ENCODE data around the gene HIC1.
"Not testable (repeated sequence)": the region's sequence is repeated elsewhere in the genome, so short reads cannot be mapped to it uniquely, and the experiment has no call there.

The HIC1 gene

GRCh38 chr17:2054512-2055291, at the start of gene HIC1:
HIC1 (plus strand) TSS chr17:2055103; CDS start chr17:2056691, 1,588 bp downstream.
- DNase-seq = no peak

- DNase-seq = no peak
These were observed 46.4 kb upstream of the HIC1 start for GRCh38 chr17:2008332-2009126.

DNA sequence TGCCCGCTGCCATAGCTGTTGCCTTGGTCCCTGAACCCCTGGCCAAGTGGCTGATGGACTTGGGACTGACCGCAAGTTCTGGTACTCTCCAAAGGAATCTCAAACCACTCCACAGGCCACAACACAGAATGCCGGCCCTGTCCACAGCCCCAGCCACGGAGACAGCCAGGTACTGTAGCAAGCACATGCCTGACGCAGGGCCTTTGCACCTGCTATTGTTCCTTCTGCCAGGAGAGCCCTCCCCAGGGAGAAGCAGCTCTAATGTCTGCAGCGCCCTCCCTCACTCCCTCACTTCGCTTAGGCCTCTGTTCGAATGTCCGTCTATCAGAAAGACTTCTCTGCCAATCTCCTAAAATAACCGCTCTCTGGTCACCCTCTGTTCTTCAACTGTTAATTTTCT, 45.2 kb upstream of the HIC1 start:
- no peak for DNase-seq

DNA sequence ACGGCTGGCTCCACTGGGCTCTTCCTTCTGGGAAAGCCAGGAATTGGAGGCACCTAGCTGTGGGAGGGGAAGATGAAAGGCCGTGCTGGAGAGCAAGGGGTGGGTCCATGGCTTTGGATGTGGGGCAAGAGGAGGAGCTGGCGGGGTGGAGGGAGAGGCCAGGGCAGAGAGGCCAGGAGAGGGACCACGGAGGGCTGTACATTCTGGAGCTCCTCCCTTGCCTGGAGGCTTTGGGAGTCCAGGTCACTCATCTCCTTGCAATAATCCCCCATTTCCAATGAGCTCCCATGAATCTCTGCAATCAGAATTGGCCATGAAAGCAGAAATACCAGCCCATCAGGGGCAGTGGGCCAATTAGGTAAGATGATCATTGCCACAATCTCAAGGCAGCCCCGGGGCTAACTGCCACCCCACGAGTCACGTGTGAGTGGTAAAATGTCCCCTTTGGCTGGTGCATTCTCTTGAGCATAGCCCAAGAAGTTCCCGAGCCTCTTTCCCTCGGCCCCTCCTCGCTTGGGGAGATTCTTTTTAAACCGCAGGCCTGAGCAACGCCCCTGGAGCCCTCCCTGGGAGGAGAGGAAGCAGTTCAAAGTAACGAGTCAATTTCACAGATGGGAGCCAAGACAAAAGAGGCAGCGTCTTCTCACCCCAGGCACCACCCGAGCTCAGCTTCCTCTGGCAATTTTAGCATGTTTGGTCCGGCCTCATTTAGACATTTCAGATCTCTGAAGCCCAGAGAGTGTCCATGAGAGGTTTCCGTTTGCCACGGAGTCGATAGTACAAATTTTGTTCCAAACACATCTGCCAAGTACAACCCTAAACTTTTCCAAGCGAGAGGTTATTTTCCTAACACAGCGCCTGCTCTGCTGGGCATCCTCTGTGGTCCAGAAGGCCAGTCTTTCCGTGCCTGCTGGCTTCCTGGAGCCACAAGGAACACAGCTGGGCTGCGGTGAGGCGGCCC, 43.2 kb upstream of the HIC1 start:
- DNase-seq = no peak

GRCh38 chr17:2012499-2012898, 42.4 kb upstream of the HIC1 start:
- no peak for DNase-seq

DNA sequence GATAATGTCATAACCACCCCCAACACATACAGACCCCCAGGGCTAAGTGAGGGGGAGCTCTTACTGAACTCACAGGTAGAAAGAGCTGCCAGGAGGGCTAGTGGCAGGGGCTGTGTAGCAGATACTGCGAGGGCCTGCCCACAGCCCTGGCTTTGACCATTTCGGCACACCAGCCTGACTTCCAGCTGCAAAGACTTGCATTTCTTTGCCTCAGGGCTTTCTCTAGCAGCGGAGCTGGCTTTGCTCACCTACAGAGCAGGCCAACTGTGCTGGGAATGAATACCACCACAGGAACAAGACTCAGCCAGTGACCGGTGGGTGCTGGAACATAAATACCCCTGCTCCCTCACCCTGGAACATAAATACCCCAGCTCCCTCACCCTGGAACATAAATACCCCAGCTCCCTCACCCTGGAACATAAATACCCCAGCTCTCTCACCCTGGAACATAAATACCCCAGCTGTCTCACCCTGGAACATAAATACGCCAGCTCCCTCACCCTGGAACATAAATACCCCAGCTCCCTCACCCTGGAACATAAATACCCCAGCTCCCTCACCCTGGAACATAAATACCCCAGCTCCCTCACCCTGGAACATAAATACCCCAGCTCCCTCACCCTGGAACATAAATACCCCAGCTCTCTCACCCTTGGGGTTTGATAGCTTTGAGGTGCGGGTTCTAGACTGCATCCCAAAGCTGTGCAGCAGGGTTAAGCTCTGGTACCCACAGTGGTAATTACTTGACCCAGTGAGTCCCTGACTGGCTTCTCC, 41.5 kb upstream of the HIC1 start:
- DNase-seq = not testable (repeated sequence)

- no peak for DNase-seq
These were observed 40.9 kb upstream of the HIC1 start for GRCh38 chr17:2013994-2014317.

DNA sequence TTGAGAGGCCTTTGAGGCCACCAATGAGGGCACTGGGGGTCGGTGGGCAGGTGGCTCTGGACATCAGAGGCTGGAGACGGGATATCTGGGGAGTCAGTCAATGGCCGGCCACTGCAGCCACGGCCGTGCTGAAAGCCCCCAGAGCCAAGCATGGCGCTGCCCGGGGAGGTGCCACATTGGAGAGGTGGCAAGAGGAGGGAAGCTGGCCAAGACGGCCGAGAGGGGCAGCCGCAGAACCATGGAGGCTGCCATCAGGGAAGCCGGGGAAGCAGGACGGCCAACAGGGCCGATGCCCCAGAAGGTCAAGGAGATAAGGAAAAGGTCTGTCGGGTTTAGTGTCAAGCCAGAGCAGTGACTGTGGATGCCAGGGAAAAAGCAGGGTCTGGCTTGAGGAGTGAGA, 39.6 kb upstream of the HIC1 start:
- DNase-seq = no peak

GRCh38 chr17:2016494-2016893, 38.4 kb upstream of the HIC1 start:
- DNase-seq = no peak

DNA sequence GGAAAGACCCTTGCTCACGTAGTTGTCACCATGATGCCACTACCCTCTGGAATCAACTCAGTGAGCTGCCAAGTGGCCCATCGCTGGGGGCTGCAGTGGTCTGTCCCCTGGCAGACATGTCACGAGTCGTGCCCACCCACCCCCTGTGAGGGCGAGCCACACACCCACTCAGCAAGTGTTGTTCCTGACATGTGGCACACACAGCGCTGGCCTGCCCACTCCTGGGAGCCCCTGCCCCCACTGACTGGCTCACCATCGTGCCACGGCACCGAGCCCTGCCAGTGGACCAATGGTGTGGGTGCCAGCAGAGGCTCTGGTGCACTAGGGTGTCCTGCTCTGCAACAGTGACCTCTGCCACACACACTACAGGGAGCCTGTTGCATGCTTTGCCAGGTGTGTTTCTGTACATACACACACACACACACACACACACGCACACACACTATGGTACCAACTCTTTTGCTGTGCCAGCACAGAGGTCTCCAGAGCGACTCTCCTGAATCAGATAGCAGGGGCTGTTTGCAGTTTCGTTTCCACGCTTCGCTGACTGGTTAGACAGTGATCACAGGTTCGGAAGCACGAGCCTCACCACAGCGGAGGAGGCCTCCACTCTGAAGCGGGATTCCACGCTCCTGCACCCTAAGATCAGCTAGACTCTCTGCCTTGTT, 37.5 kb upstream of the HIC1 start:
- DNase-seq = no peak

- no peak for DNase-seq
These were observed 36.0 kb upstream of the HIC1 start for GRCh38 chr17:2018716-2019510.

GRCh38 chr17:2019723-2020122, 35.2 kb upstream of the HIC1 start:
- DNase-seq = no peak

DNA sequence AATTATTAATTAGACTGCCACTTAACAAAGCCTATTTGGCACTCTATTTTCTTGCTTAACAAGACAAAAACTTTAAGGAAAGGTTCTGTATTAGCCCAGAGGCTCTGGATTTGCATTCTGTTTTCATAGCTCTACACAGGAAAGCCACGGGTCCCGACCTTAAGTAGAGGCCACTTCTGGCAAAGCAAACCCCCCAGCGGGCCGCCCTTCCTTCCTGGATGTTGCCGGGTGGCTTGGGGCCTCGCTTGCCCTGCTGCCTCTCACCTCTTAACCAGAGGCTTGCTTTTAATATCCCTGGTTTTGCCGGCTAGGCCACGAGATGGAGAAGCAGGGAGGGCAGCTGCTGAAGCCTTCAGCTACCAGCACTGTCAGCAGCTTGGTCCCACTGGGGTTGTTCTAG, 34.2 kb upstream of the HIC1 start:
- no peak for DNase-seq

DNA sequence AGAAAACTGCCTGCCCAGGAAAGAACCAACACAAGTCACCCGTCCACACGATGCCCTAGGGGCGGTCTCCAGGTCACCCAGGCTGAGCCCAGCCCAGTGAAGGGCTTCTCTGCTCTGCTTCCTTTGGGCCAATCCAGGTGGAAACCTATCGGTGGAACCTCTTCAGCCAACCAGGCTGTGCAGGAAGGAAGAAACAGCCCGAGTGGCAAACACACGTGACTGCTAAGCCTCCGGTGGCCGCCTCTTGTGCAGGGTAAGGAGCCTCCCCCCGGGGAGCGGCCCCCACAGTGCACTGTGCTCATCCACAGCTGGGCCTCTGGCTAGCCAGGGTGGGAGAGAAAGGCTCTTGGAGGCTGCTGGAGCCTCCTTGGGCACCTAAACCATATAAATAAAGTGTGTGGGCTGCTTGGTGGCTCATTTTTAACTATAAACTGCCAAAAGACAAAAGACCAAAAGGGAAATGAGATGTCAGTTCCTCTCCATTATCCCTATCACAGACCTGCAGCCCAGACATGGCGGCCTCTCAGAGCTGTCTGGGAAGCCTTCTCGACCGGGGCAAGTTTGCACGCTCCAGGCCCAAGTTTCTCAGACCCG, 32.2 kb upstream of the HIC1 start:
- no peak for DNase-seq

GRCh38 chr17:2023256-2023655, 31.6 kb upstream of the HIC1 start:
- DNase-seq = no peak

- no peak for DNase-seq
These were observed 31.0 kb upstream of the HIC1 start for GRCh38 chr17:2023692-2024571.

DNA sequence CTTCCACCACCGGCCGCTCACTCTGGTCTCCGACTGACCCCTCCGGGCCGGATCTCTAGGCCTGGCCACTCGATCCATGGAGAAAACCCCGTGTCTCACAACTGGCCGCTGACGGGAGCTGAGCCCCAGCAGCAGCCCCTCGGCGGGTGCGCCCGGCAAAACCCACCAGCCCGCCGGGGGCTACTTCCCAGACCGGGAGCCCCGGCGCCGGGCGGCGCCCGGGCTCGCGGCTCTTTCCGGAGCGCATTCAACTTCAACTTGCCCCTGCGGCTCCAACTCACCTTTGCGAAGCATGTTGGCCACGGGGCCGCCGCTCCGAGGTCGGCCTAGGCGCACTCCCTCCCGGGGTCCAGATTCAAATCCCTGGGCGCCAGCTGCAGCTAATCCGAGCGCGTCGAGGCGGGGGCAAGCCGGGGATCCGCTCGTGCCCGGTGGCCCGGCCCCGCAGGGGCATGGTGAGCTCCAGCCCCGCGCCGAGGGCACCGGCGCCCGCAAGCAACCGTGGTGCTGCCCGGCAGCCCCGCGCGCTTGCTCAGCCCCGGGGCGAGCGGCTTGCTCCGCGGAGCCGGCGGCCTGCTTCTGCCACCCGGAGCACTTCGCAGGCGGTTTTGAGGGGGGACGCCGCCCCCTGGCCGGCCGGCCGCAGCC, 30.2 kb upstream of the HIC1 start:
- DNase-seq = no peak

DNA sequence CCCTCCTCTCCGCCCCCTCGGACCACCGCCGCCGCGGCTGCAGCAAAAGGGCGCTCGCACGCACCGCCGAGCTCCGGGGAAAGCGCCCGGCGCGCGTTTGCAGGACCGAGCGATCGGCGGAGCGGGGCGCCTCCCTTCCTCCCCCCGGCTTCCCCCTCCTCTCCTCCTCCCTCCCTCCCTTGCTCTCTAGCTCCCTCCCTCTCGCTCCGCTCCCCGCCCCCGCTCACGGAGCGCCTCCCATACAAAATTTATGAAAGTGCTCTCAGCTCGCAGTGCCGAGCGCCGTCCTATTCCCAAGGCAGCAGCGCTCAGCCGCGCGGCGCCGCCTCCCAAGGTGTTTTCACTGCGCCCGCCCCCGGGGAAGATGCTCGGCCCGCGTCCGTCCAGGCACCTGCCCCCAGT, 29.7 kb upstream of the HIC1 start, which contains the start of gene RTN4RL1:
TSS of gene RTN4RL1 (minus strand) at position 115 of the 402 bp plus-strand sequence. CDS start 469 bp downstream, outside the sequence.
- no peak for DNase-seq

All from NCI-H2081 treated with DMSO at 0.1 percent for 48 hours (cell line).